ENCODE measurements around the gene SERPINE1.

GRCh38 chr7:101077303-101078086, 49.4 kb upstream of the SERPINE1 start:
- TF ChIP-seq EZH2phosphoT487 (IDR thresholded peaks at IDR 0.05; ENCODE audit: insufficient read depth, low read depth) (no peak), EZH2 (IDR thresholded peaks at IDR 0.05; ENCODE audit: insufficient read depth, poor library complexity, severe bottlenecking) (no peak)
